ENCODE measurements around the gene NEURL3. TPM values are rescaled to one million over a fixed set of nuclear protein-coding genes. Genes with fewer than 3 reads are reported as not detected.

Gene NEURL3
- total and polyA plus RNA-seq, 2 donors (not counting 1 experiment from before 2014, with no cell fraction given): not detected

- POLR2A ChIA-PET: interaction anchor here (1.1 kb wide), 1 partner anchor 203 kb away, joined by 4 read pairs; the partner anchor contains the start of gene SNRNP200
- WGBS (ENCODE audit: insufficient coverage): 72% methylated on average over 26 of the region's 26 CpGs
- DNase-seq (no peak), ATAC-seq (ENCODE audit: low read depth) (no peak)
- Histone ChIP-seq H3K27ac (ENCODE audit: low read length in 2 of 2) (no peak overlapping the region), H3K27me3 (replicated peaks in 1 of 4; ENCODE audit: control extremely low read depth in 1 of 4, control insufficient read depth in 3 of 4, insufficient read depth in 4 of 4, low read length in 3 of 4) (peaks cover 0 to 16% (median 0%) of the 10 kb centered on the region in 4 experiments), H3K4me2 (replicated peaks; ENCODE audit: low read depth, low read length, poor library complexity, severe bottlenecking) (peak overlapping the region; percentile 93), H4K20me1 (ENCODE audit: control insufficient read depth, insufficient read depth, low read length, poor library complexity, severe bottlenecking) (no peaks in the 10 kb centered on the region), H3K79me2 (ENCODE audit: control insufficient read depth, insufficient read depth, low read length) (no peaks in the 10 kb centered on the region), H3K4me1 (ENCODE audit: control insufficient read depth in 2 of 2, insufficient read depth in 2 of 2, low read length in 2 of 2) (peaks cover 18 to 23% of the 10 kb centered on the region in 2 donors), H2AFZ (ENCODE audit: insufficient read depth, low read depth, low read length, poor library complexity, severe bottlenecking) (peak overlapping the region; percentile 86), H3K36me3 (replicated peaks in 1 of 2; ENCODE audit: control extremely low read depth in 1 of 2, control insufficient read depth in 1 of 2, extremely low read depth in 1 of 2, insufficient read depth in 2 of 2, low read length in 1 of 2) (no peaks in the 10 kb centered on the region), H3K9me3 (ENCODE audit: control extremely low read depth in 1 of 3, control insufficient read depth in 2 of 3, insufficient read depth in 1 of 3, low read length in 2 of 3) (no peaks in the 10 kb centered on the region), H3K4me3 (ENCODE audit: control extremely low read depth in 1 of 5, extremely low read depth in 1 of 5, insufficient read depth in 1 of 5, low read depth in 2 of 5, low read length in 4 of 5) (no peak overlapping the region), H3K9ac (ENCODE audit: low read length) (peak overlapping the region; percentile 65)
- Mint-ChIP-seq H3K9me3 (ENCODE audit: insufficient read depth) (no peaks in the 10 kb centered on the region), H3K4me1 (peaks cover 18% of the 10 kb centered on the region), H3K27ac (no peak overlapping the region), H3K27me3 (peaks cover 14% of the 10 kb centered on the region), H3K4me3 (peak overlapping the region; percentile 78)
- CTCF ChIA-PET: interaction anchor here (0.9 to 10.6 kb wide), 25 partner anchors 10 to 516 kb away, joined by 3 to 155 read pairs (median 5); partner anchors contain the start of genes ASTL, NCAPH and SNRNP200
- TF ChIP-seq EZH2 (IDR thresholded peaks at IDR 0.05; ENCODE audit: borderline replicate concordance, insufficient read depth, low read depth, low read length, poor library complexity, severe bottlenecking) (no peak), CTCF (IDR thresholded peaks at IDR 0.05) (no peak)
- intact Hi-C loops (cut with micrococcal nuclease): loop anchor here (1.0 to 10.0 kb wide), 8 partner anchors 28 to 370 kb away; partner anchors contain the start of genes ARID5A, ASTL, CIAO1 and SNRNP200
Measured at GRCh38 chr2:96508521-96509113, 3.5 kb upstream of the NEURL3 start.

All from B cell (primary cell).